Ovary (tissue), 3 donors: ENCODE results near the gene PPP2R5C.

Experiments
- EP300 ChIP-seq: sonication (generic); formaldehyde crosslinking; IDR thresholded peaks from one replicate; pipeline ENCODE4 v1.6.1; 2017; ENCODE audit warnings: antibody characterized with exemption
- POLR2A ChIP-seq: fragments of 450-650 bp; IDR thresholded peaks from one replicate; pipeline ENCODE4 v1.6.1; 2017; ENCODE audit warnings: antibody characterized with exemption, mild to moderate bottlenecking, moderate library complexity
- TF ChIP-seq, protein P1 (sequence below), 3 donors: fragments of 450-650 bp in 2 of 3; fragments of 200-600 bp in 1 of 3; IDR thresholded peaks; one replicate each; pipeline versions ENCODE4 v1.5.1 to v1.8.0; 2016 to 2022; ENCODE audit warnings: antibody characterized with exemption in 3 of 3, mild to moderate bottlenecking in 1 of 3
- donor health status: DM: no; HTN: no; CAD: no.

DNA sequence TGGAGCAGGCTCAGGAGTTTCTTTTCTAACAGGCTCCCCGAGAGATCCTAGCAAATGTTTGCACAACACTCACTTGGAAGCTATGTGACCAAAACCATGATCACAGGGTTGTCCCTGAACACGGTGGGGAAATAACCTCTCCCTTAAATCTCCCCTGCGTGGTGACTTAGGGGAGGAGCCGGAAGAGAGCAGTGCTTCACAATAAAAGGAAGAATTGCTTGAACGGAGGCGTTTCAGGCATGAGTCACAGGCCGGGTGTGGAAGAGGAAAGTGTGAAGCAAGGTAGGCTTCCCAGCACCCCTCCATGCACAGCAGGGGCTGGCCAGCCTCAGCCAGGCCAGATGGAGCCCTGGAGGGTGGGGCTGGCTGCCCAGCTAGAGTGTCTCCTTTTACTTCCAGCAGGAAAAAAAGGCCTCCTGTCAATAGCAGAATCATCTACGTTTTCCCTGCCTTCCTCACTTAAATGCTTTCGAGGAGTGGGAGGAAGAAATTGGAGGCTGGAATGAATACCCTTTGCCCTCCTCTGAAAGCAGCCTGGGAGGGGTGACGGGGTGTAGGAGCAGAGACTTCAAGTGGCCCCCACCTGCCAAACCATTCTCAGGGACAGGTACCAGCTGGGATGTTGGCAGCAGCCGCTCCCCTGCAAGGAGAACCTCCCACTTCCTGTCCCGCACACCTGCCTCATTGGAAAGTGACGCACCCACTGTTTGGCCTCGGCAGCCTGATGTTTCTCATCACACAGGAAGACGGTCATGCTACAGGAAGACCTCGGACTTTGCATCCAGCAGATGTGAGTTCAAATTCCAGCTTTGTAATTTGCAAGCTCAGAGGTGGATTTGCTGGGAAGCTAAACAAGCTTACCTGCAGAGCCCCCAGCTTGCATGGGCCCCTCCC is 30.1 kb upstream of the PPP2R5C start:
- TF ChIP-seq POLR2A (no peak), EP300 (no peak)
- TF ChIP-seq, protein P1, sequence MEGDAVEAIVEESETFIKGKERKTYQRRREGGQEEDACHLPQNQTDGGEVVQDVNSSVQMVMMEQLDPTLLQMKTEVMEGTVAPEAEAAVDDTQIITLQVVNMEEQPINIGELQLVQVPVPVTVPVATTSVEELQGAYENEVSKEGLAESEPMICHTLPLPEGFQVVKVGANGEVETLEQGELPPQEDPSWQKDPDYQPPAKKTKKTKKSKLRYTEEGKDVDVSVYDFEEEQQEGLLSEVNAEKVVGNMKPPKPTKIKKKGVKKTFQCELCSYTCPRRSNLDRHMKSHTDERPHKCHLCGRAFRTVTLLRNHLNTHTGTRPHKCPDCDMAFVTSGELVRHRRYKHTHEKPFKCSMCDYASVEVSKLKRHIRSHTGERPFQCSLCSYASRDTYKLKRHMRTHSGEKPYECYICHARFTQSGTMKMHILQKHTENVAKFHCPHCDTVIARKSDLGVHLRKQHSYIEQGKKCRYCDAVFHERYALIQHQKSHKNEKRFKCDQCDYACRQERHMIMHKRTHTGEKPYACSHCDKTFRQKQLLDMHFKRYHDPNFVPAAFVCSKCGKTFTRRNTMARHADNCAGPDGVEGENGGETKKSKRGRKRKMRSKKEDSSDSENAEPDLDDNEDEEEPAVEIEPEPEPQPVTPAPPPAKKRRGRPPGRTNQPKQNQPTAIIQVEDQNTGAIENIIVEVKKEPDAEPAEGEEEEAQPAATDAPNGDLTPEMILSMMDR (IDR thresholded peaks at IDR 0.05): no peak
